Left renal cortex interstitium (tissue), 4 donors: ENCODE measurements around the gene VPS33A. TPM values are rescaled to one million over a fixed set of nuclear protein-coding genes. Genes with fewer than 3 reads are reported as not detected.
"Not testable (repeated sequence)": the region's sequence is repeated elsewhere in the genome, so short reads cannot be mapped to it uniquely, and the experiment has no call there.

Source experiments
- DNase-seq, 4 donors: peaks; one replicate each; pipeline ENCODE4 v3.0.0-alpha.2; 2013; ENCODE audit warnings: low read depth in 4 of 4, low spot score in 2 of 4, missing footprints in 1 of 4
- polyA plus RNA-seq, 4 donors: library from polyadenylated mRNA; unstranded; fragments of 120-200 nt; gene quantifications; one replicate each; pipeline ENCODE4 v1.2.1, GENCODE V29; 2013; ENCODE audit not compliant: insufficient read length in 4 of 4

VPS33A gene
- polyA plus RNA-seq, 4 donors: 16.5 to 21.4 (median 17.6) TPM

DNA sequence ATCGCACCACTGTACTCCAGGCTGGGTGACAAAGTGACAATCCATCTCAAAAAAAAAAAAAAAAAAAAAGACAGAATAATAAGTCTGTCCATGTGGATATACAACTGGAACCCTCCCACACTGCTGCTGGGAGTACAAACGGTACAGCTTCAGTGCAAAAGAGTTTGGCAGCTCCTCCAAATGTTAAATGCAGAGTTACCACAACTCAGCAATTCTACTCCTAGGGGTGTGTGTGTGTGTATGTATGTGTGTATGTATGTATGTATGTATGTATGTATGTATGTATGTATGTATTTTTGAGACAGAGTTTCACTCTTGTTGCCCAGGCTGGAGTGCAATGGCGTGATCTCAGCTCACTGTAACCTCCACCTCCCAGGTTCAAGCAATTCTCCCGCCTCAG lies 7.4 kb downstream of the VPS33A start:
- not testable (repeated sequence) for DNase-seq

GRCh38 chr12:122258462-122258861 lies 7.8 kb downstream of the VPS33A start:
- not testable (repeated sequence) for DNase-seq

- no peak for DNase-seq
Observed at GRCh38 chr12:122250536-122250935, 15.8 kb downstream of the VPS33A start.

GRCh38 chr12:122250047-122250446 lies 16.2 kb downstream of the VPS33A start:
- no peak for DNase-seq

- DNase-seq: no peak
Observed at GRCh38 chr12:122245553-122245952, 20.7 kb downstream of the VPS33A start.

DNA sequence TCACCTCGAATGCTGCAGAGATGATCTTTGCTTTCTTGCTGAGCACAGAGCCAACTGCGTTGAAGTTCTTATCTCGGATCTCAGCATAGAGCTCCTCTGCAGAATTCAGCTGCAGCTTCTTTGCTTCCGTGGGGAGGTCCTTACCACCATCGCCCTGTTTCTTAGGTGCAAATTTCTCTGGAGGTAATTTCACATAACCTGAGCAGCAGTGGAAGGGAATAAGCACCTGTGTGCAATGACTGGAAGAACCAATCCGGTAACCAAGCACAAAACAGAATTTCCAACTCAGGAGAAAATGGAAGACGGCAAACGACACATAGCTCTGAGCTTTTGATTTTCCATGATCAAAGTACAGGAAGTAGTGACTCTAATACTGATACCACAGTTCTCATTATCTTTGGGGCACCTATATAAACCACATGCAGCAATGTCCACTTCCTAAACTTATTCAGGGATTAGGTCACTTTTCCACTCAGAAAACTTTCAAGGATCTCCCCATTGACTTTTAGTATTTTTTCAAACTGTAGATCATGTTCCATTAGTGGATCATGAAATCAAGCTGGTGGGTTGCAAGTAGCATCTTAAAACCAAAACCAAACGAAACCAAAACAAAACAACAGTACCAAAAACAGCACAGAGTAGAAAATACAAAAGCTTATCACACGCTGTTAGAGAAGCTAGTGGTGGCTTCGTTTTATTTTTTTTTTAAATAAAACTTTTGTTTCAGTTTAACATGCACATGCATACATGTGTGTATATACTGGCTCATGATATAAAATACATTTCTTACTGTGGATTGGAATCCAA lies 21.5 kb downstream of the VPS33A start:
- DNase-seq: no peak

DNA sequence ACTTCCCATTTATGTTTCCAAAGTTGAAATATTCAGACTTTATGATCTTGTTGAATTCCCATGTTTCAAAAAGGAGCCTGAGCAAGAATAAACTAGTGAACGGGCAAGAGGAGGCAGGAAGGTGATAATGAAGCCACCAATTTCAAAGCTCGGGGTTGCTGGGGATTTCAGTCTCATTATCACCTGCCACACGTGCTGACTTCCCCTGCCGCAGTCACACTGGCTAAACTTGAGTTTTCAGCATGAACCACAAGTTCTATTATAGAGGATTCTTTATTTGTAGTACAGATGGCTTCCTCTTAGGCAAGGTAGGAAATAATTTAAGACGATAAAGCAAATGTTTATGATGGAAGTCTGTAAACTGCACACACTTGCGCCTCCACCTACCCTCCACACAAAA lies 22.3 kb downstream of the VPS33A start:
- DNase-seq: no peak

GRCh38 chr12:122238861-122239260 lies 27.4 kb downstream of the VPS33A start:
- DNase-seq: no peak

- DNase-seq: no peak
Observed at GRCh38 chr12:122235741-122236140, 30.6 kb downstream of the VPS33A start.

DNA sequence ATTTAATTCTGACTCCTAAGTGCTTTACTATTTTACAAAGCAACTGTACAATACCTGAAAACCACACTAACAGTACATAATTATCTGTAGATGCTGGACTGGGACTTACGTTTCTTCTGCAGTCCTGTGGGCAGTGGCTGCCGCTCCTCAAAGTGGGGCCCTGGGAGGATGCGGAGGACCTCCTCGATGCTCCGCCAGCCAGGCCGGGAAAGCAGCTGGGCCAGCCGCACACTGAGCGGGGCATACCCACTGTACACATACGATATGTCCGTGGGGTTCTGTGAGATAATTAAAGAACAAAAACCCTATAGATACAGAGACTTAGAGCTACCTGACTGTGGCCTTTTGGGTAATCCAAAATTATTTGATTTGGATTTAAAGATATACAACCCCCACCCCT lies 33.6 kb downstream of the VPS33A start:
- DNase-seq: no peak

DNA sequence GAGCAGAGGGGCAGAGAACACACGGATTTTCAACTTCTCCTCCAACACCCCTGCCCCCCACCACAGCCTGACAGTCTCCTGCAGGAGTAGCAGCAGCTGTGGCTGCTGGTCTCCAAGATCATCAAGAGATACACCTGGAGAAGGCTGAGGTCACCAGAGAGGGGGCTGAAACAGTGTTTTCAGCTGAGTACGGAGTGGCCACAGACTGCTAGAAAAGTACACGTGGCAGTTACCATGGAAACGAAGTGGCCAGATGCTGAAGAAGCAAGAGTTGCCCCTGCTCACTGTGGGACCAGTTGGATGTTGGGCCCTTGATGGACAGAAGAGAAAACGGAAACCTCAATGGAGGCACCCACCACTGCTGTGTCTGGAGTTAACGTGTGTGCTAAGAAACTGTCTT lies 35.5 kb downstream of the VPS33A start:
- DNase-seq: no peak

- no peak for DNase-seq
Observed at GRCh38 chr12:122228092-122228491, 38.2 kb downstream of the VPS33A start.

DNA sequence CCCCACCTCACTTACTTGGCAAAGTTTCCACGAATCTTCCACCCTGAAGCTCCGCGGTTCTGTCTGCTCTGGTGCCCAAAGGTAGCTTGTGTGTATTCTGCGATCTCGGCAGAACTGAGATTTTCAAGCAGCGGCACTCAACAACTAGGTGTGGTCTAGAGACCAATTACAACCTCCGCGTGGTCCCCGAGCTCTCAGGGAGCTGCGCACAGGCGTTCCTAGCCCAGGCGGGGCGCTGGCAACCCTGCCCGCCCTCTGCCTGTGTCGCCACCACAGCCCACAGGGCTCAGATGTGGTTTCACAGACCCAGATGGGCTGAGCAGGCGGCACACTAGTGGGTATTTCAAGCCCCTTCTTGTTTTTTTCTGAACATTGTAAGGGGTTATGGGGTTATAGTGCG lies 39.0 kb downstream of the VPS33A start:
- no peak for DNase-seq

GRCh38 chr12:122226366-122227125 lies 39.7 kb downstream of the VPS33A start:
- DNase-seq: no peak

DNA sequence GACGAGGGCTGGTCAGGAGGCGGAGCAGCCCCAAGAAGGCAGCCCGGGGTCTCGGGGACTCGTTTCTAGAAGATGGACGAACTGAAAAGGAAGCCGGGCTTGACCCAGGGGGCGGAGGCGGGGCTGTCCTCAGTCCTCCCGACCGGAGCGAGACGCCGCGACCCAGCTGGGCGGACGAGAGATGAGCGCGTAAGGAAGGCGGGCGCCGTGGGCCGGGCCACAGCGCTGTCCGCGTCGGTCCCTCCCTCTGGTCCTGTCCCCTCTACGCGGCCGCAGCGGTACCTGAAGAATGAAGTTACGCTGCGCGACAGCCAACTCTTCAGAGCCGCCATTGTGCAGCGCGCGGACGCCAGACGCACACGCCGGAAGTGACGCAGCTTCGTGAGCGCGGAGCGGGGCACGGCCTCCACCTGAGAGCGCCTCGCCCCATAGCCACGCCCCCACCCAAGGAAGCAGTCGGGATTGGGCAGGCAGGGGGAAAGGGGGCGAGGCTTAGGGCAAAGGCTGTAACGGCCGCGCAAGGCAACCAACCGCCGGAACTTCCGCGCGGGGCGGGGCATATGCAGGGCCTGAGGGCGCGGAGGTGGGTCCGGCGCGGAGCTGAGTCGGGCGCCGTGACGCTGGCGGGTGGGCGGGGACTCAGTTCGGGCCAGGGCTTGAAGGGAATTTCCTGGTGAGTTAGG lies 40.5 kb downstream of the VPS33A start, which contains the start of gene DIABLO:
TSS of gene DIABLO (minus strand) at position 370 of the 683 bp plus-strand sequence. CDS start at position 332, 38 bp downstream.
- peak; percentile 90 to 99 (median 98) for DNase-seq

- DNase-seq: no peak
Observed at GRCh38 chr12:122216445-122216844, 49.8 kb downstream of the VPS33A start.

- no peak for DNase-seq
Observed at GRCh38 chr12:122215771-122216170, 50.5 kb downstream of the VPS33A start.

GRCh38 chr12:122208073-122208820 lies 58.0 kb downstream of the VPS33A start:
- no peak for DNase-seq

GRCh38 chr12:122207391-122207790 lies 58.9 kb downstream of the VPS33A start:
- DNase-seq: no peak

DNA sequence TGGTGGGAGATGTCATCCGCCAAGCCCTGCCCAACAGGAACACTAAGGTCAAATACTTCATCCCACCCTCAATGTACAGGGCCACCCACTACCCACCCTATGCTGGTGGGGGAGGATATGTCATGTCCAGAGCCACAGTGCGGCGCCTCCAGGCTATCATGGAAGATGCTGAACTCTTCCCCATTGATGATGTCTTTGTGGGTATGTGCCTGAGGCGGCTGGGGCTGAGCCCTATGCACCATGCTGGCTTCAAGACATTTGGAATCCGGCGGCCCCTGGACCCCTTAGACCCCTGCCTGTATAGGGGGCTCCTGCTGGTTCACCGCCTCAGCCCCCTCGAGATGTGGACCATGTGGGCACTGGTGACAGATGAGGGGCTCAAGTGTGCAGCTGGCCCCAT lies 59.3 kb downstream of the VPS33A start:
- DNase-seq: no peak
